MM.1S (cell line): ENCODE measurements around the gene ING5.

Experiments
- CTCF ChIP-seq: fragments of 300-600 bp; sonication (generic); IDR thresholded peaks from 2 replicates; pipeline ENCODE4 v1.5.1; 2016; ENCODE audit warnings: antibody characterized with exemption, low read length, mixed read lengths
- EZH2 ChIP-seq: fragments of 300-600 bp; sonication (generic); optimal IDR thresholded peaks from 2 replicates; pipeline ENCODE3; 2017; ENCODE audit warnings: low read depth, mild to moderate bottlenecking, antibody characterized with exemption, low read length, mixed read lengths

- no peak for TF ChIP-seq CTCF
- TF ChIP-seq EZH2 = no peak
Observed at GRCh38 chr2:241742320-241742939, 40.6 kb downstream of the ING5 start.
